K562 (cell line): ENCODE measurements around the gene SLC12A9. TPM values are rescaled to one million over a fixed set of nuclear protein-coding genes. Genes with fewer than 3 reads are reported as not detected.
A peak's percentile ranks its signal among the peaks of the same experiment; 100 is the strongest.

ENCODE experiments used
- BHLHE40 ChIP-seq: IDR thresholded peaks from 2 replicates; pipeline ENCODE4 v1.6.1; 2011; ENCODE audit warnings: low read length, improper control_type of control experiment
- FUS ChIP-seq: fragments of 200-400 bp; formaldehyde crosslinking; optimal IDR thresholded peaks from 2 replicates; pipeline ENCODE3; 2017; ENCODE audit warnings: low read depth, low read length
- GTF2E2 ChIP-seq: fragments of 200-800 bp; sonication (Bioruptor generic); IDR thresholded peaks from 2 replicates; pipeline ENCODE4 v1.6.1; 2016; ENCODE audit warnings: missing genetic modification characterization, missing compliant biosample characterization
- MLX ChIP-seq, 2 experiments: fragments of 450-650 bp in 1 of 2; sonication (generic) in 1 of 2; formaldehyde crosslinking; conservative IDR thresholded peaks; 2 replicates each; pipeline versions ENCODE4 v1.4.0 to v1.8.1; 2020 to 2022; ENCODE audit warnings: mild to moderate bottlenecking in 1 of 2, missing genetic modification reagents in 1 of 2
- MTA2 ChIP-seq: fragments of 450-650 bp; IDR thresholded peaks from 2 replicates; pipeline ENCODE4 v1.6.1; 2016; ENCODE audit warnings: low read depth
- PRPF4 ChIP-seq: fragments of 200-400 bp; formaldehyde crosslinking; IDR thresholded peaks from one replicate; pipeline ENCODE4 v1.6.1; 2017; ENCODE audit warnings: low read length, low read depth, mild to moderate bottlenecking; ENCODE audit not compliant: insufficient read depth, poor library complexity, severe bottlenecking
- SRSF3 ChIP-seq: fragments of 200-400 bp; formaldehyde crosslinking; IDR thresholded peaks from 2 replicates; pipeline ENCODE4 v1.6.1; 2016; ENCODE audit warnings: mild to moderate bottlenecking, low read length, moderate library complexity; ENCODE audit not compliant: insufficient read depth
- TSHZ1 ChIP-seq: fragments of 250-450 bp; sonication (Bioruptor Pico); IDR thresholded peaks from 2 replicates; pipeline ENCODE4 v1.4.0; 2020; ENCODE audit warnings: mild to moderate bottlenecking, moderate library complexity
- ZBTB49 ChIP-seq: sonication (generic); formaldehyde crosslinking; IDR thresholded peaks from 2 replicates; pipeline ENCODE4 v1.8.0; 2022; ENCODE audit warnings: missing genetic modification reagents, mild to moderate bottlenecking, borderline replicate concordance
- ZNF212 ChIP-seq: fragments of 450-650 bp; formaldehyde crosslinking; IDR thresholded peaks from 2 replicates; pipeline ENCODE4 v1.4.0; 2020; ENCODE audit warnings: mild to moderate bottlenecking
- ZNF253 ChIP-seq: fragments of 250-450 bp; sonication (Bioruptor Pico); conservative IDR thresholded peaks from 2 replicates; pipeline ENCODE4 v1.6.1; 2021; ENCODE audit warnings: mild to moderate bottlenecking
- ZNF583 ChIP-seq: fragments of 250-450 bp; sonication (Bioruptor Pico); IDR thresholded peaks from 2 replicates; pipeline ENCODE4 v1.4.0; 2020
- polyA plus RNA-seq, 8 experiments: library from polyadenylated mRNA; depleted of rRNA in 4 of 8; stranded (reverse) in 5 of 8; unstranded in 3 of 8; fragments of >200 nt; fragmentation: Nextera tagmentation in 2 of 8; fragmentation: Illumina TruSeq in 1 of 8; extraction: Ambion mirVana in 2 of 8; extraction: Trizol in 1 of 8; gene quantifications; 2 replicates each; pipeline versions ENCODE4 v1.2.1 to v1.2.3, GENCODE V29; 2011 to 2014; ENCODE audit warnings: inconsistent platforms in 1 of 8, missing spikeins in 1 of 8
- total RNA-seq, 7 experiments: library from RNA; depleted of rRNA in 6 of 7; stranded (reverse); fragments of >200 nt in 6 of 7; fragmentation: Illumina TruSeq in 2 of 7; extraction: Trizol in 2 of 7; gene quantifications; 2 replicates each; pipeline versions ENCODE4 v1.2.1 to v1.2.3, GENCODE V29; 2011 to 2021; ENCODE audit warnings: low replicate concordance in 1 of 7
- TF ChIP-seq, protein P1 (sequence below): fragments of 250-450 bp; sonication (Bioruptor Pico); IDR thresholded peaks from 2 replicates; pipeline ENCODE4 v1.5.0; 2021
- TF ChIP-seq, protein P2 (sequence below): fragments of 450-650 bp; formaldehyde crosslinking; IDR thresholded peaks from 2 replicates; pipeline ENCODE4 v1.4.0; 2020; ENCODE audit warnings: mild to moderate bottlenecking, moderate library complexity
- TF ChIP-seq, protein P3 (sequence below): sonication (generic); formaldehyde crosslinking; IDR thresholded peaks from 2 replicates; pipeline ENCODE4 v1.8.1; 2023; ENCODE audit warnings: mild to moderate bottlenecking, missing genetic modification reagents

Gene SLC12A9
- total and polyA plus RNA-seq, 9 of the 15 experiments (the other 6 are each of a cell fraction or from before 2014, with no cell fraction given), result 0.06 to 20.2 (median 10.7) TPM

DNA sequence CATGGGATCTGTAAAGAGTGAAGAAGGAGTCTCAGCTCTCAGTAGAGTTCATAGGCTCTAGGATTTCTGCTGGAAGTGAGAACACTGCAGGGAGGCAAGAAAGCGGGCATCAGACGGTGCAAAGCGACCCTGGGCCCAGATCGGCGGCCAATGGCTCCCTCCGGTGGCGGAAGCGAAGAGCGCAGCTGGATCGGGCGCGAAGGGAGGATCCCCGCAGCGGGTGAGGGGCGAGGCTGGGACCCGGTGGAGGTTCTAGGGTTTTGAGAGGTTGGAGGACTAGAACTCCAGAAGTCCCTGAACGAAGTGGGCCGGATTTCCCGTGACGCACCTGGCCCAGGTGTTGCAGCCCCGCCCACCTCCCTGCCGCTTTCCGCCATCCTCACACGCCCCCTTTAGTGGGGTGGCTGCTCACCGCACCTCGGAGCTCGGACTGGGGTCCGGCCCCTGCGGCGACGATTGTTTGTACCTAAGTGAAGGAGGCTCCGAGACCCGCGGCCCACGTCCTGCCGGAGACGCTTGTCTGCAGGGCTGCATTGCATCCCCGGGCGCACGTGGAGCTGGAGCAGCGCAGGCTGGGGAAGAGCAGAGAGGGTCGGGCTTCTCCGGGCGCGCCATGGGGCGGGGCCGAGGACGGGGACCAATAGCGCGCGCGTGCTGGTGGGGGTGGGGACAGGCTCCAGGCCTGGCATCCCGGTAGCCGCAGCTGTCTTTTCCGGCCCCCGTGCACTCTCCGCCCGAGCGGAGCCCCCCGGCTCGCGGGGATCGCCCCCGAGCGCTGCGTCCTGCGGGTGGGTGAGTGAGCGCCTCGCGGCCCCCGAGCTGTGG, at the start of gene SLC12A9 (continued):
- TF ChIP-seq MLX (CRISPR knock-in tag; conservative IDR thresholded peaks at IDR 0.05), result no peak
- TF ChIP-seq GTF2E2 (tag), result no peak
- TF ChIP-seq, protein P1, sequence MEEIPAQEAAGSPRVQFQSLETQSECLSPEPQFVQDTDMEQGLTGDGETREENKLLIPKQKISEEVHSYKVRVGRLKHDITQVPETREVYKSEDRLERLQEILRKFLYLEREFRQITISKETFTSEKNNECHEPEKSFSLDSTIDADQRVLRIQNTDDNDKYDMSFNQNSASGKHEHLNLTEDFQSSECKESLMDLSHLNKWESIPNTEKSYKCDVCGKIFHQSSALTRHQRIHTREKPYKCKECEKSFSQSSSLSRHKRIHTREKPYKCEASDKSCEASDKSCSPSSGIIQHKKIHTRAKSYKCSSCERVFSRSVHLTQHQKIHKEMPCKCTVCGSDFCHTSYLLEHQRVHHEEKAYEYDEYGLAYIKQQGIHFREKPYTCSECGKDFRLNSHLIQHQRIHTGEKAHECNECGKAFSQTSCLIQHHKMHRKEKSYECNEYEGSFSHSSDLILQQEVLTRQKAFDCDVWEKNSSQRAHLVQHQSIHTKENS, result no peak
- TF ChIP-seq BHLHE40, result peak; percentile 82
- TF ChIP-seq ZNF583 (CRISPR knock-in tag), result 0 out of 2 replicates have a peak, but pooled peaks have one; percentile 8
- no peak for TF ChIP-seq SRSF3
- TF ChIP-seq, protein P2, sequence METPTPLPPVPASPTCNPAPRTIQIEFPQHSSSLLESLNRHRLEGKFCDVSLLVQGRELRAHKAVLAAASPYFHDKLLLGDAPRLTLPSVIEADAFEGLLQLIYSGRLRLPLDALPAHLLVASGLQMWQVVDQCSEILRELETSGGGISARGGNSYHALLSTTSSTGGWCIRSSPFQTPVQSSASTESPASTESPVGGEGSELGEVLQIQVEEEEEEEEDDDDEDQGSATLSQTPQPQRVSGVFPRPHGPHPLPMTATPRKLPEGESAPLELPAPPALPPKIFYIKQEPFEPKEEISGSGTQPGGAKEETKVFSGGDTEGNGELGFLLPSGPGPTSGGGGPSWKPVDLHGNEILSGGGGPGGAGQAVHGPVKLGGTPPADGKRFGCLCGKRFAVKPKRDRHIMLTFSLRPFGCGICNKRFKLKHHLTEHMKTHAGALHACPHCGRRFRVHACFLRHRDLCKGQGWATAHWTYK (CRISPR knock-in tag), result no peak
- no peak for TF ChIP-seq MTA2
- peak; percentile 91 for TF ChIP-seq ZBTB49 (CRISPR knock-in tag)
- TF ChIP-seq TSHZ1, result no peak
- TF ChIP-seq, protein P3, sequence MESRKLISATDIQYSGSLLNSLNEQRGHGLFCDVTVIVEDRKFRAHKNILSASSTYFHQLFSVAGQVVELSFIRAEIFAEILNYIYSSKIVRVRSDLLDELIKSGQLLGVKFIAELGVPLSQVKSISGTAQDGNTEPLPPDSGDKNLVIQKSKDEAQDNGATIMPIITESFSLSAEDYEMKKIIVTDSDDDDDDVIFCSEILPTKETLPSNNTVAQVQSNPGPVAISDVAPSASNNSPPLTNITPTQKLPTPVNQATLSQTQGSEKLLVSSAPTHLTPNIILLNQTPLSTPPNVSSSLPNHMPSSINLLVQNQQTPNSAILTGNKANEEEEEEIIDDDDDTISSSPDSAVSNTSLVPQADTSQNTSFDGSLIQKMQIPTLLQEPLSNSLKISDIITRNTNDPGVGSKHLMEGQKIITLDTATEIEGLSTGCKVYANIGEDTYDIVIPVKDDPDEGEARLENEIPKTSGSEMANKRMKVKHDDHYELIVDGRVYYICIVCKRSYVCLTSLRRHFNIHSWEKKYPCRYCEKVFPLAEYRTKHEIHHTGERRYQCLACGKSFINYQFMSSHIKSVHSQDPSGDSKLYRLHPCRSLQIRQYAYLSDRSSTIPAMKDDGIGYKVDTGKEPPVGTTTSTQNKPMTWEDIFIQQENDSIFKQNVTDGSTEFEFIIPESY, result peak; percentile 70
- TF ChIP-seq ZNF212 (CRISPR knock-in tag), result no peak
- no peak for TF ChIP-seq FUS
- TF ChIP-seq PRPF4, result no peak
- TF ChIP-seq ZNF253 (CRISPR knock-in tag), result no peak
